SW480 (cell line): Measurements from ENCODE around the gene TMEM61.

Source experiments
- DNase-seq: peaks from one replicate; pipeline ENCODE4 v3.0.0-alpha.2; 2016; ENCODE audit warnings: low spot score

The TMEM61 gene

GRCh38 chr1:55039342-55040082, 59.1 kb downstream of the TMEM61 start, which contains the start of gene PCSK9:
PCSK9 (plus strand) TSS chr1:55039548; CDS start chr1:55039838, 290 bp downstream.
- DNase-seq = peak; percentile 84

- peak; percentile 23 for DNase-seq
Observed at GRCh38 chr1:55040083-55040932, 59.9 kb downstream of the TMEM61 start.

GRCh38 chr1:55040933-55041494, 60.6 kb downstream of the TMEM61 start:
- DNase-seq = no peak

- DNase-seq = no peak
Observed at GRCh38 chr1:55041613-55042012, 61.2 kb downstream of the TMEM61 start.
